Thyroid gland (tissue), 4 donors: ENCODE results near the gene GSG1L.

Experiments
- POLR2A ChIP-seq, 2 donors: fragments of 450-650 bp; IDR thresholded peaks; one replicate each; pipeline ENCODE4 v1.6.1; 2017; ENCODE audit warnings: antibody characterized with exemption in 2 of 2, mild to moderate bottlenecking in 2 of 2, moderate library complexity in 1 of 2
- TF ChIP-seq, protein P1 (sequence below), 6 experiments: fragments of 200-600 bp in 3 of 6; fragments of 450-650 bp in 3 of 6; sonication (generic) in 3 of 6; IDR thresholded peaks; one replicate each; pipeline ENCODE4 v1.5.1; 2016 to 2019; ENCODE audit warnings: antibody characterized with exemption in 6 of 6, mild to moderate bottlenecking in 2 of 6, inconsistent platforms in 1 of 6, moderate library complexity in 1 of 6

DNA sequence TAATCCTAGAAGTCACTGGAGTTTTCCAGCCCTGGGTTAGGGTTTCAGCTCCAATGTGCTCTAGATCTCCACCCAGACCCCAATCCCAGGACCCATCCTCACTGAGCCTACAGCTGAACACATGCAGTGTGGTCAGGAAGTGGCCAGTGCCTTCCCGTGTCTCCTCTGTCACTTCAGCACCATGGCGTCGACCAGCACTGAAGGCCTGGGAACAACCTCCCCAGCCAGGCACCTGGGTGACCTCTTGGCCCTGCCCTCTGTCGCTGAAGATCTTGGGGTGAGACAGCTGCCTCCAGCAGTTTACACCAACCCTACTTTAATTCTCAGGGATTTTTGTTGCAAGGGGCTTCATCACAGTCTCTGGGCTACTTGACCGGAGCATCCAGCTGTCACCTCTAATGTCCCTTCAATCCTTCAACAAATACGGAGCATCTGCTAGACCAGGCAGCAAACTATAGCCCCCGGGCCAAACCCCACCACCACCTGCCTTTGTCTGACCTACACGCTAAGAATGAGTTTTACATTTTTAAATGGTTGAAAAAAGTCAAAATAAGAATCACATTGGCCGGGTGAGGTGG, 18.0 kb upstream of the GSG1L start:
- TF ChIP-seq, protein P1, sequence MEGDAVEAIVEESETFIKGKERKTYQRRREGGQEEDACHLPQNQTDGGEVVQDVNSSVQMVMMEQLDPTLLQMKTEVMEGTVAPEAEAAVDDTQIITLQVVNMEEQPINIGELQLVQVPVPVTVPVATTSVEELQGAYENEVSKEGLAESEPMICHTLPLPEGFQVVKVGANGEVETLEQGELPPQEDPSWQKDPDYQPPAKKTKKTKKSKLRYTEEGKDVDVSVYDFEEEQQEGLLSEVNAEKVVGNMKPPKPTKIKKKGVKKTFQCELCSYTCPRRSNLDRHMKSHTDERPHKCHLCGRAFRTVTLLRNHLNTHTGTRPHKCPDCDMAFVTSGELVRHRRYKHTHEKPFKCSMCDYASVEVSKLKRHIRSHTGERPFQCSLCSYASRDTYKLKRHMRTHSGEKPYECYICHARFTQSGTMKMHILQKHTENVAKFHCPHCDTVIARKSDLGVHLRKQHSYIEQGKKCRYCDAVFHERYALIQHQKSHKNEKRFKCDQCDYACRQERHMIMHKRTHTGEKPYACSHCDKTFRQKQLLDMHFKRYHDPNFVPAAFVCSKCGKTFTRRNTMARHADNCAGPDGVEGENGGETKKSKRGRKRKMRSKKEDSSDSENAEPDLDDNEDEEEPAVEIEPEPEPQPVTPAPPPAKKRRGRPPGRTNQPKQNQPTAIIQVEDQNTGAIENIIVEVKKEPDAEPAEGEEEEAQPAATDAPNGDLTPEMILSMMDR (IDR thresholded peaks at IDR 0.05): no peak
- no peak for TF ChIP-seq POLR2A (IDR thresholded peaks at IDR 0.05)
